HCT116 (cell line): ENCODE data around the gene CHL1. TPM values are rescaled to one million over a fixed set of nuclear protein-coding genes. Genes with fewer than 3 reads are reported as not detected.

ENCODE experiments used
- ATAC-seq: fragments of 200-7000 bp; cut with Tn5 transposase; 2 replicates; pipeline ENCODE4 v1.9.1; 2020; ENCODE audit warnings: mild to moderate bottlenecking, moderate library complexity
- BruUV-seq: library from RNA; stranded (reverse); fragments of 400-500 nt; replicated peaks from 2 replicates; lab custom pipeline; 2021; lab: Mats Ljungman, UMichigan
- CTCF ChIA-PET: fragments of 300-600 bp; sonication (Branson Sonifier 250); formaldehyde crosslinking; loops from one replicate; lab custom pipeline; 2021; ENCODE audit warnings: antibody characterized with exemption; lab: Charles Lee
- POLR2A ChIA-PET: fragments of 300-600, 350-600 bp; sonication (Branson Sonifier 250); formaldehyde crosslinking; loops from one replicate; lab custom pipeline; 2021; ENCODE audit warnings: antibody characterized with exemption; lab: Charles Lee
- RAD21 ChIA-PET, 2 experiments: fragments of 300-600 bp; sonication (Branson Sonifier 250); formaldehyde crosslinking; loops; one replicate each; lab custom pipeline; 2023; ENCODE audit warnings: low total read pairs in 2 of 2; ENCODE audit not compliant: uncharacterized antibody in 2 of 2, unreplicated experiment in 2 of 2, low non-redundant PET in 1 of 2; lab: Charles Lee
- DNase-seq: peaks from one replicate; pipeline ENCODE4 v3.0.0-alpha.2; 2010; ENCODE audit warnings: low read depth, low spot score
- H2AFZ ChIP-seq: fragments of 200-600 bp; shearing (Covaris generic), sonication (generic); 2 replicates; pipeline ENCODE4 v1.6.1; 2017; ENCODE audit warnings: low read depth, mixed run types, mixed read lengths, antibody characterized with exemption, low read length; ENCODE audit not compliant: poor library complexity, severe bottlenecking
- H3K27ac ChIP-seq: 2 replicates; pipeline ENCODE4 v1.5.1; 2012; ENCODE audit warnings: low read depth, low read length
- H3K27me3 ChIP-seq: fragments of 200-600 bp; sonication (generic); 2 replicates; pipeline ENCODE4 v1.6.1; 2016; ENCODE audit warnings: mixed run types, low read length, mixed read lengths; ENCODE audit not compliant: insufficient read depth
- H3K36me3 ChIP-seq, 2 experiments: fragments of 200-500 bp in 1 of 2; fragments of 200-600 bp in 1 of 2; sonication (Bioruptor generic) in 1 of 2; sonication (generic) in 1 of 2; 2 replicates each; pipeline versions ENCODE4 v1.5.1 to v1.6.1; 2014 to 2016; ENCODE audit warnings: low read length in 2 of 2, inconsistent platforms in 1 of 2, mixed read lengths in 1 of 2, mixed run types in 1 of 2; ENCODE audit not compliant: insufficient read depth in 2 of 2, control insufficient read depth in 1 of 2
- H3K4me1 ChIP-seq, 2 experiments: fragments of 200-600 bp in 1 of 2; sonication (generic) in 1 of 2; 2 replicates each; pipeline versions ENCODE4 v1.5.1 to v1.6.1; 2012 to 2017; ENCODE audit warnings: low read length in 2 of 2, inconsistent platforms in 1 of 2, mild to moderate bottlenecking in 1 of 2, mixed read lengths in 1 of 2, mixed run types in 1 of 2, moderate library complexity in 1 of 2; ENCODE audit not compliant: insufficient read depth in 2 of 2, control insufficient read depth in 1 of 2
- H3K4me2 ChIP-seq: fragments of 200-600 bp; sonication (generic); 2 replicates; pipeline ENCODE4 v1.6.1; 2017; ENCODE audit warnings: mixed run types, low read length, mixed read lengths
- H3K4me3 ChIP-seq, 2 experiments: fragments of 200-600 bp in 1 of 2; sonication (generic) in 1 of 2; replicated peaks in 1 of 2; 2 replicates each; pipeline ENCODE4 v1.5.1; 2011 to 2016; ENCODE audit warnings: low read length in 2 of 2, control low read depth in 1 of 2, low read depth in 1 of 2, mild to moderate bottlenecking in 1 of 2, mixed read lengths in 1 of 2, mixed run types in 1 of 2
- H3K79me2 ChIP-seq: fragments of 200-600 bp; sonication (generic); 2 replicates; pipeline ENCODE4 v1.6.1; 2017; ENCODE audit warnings: mild to moderate bottlenecking, mixed run types, low read length, moderate library complexity, mixed read lengths; ENCODE audit not compliant: insufficient read depth
- H3K9ac ChIP-seq: fragments of 200-600 bp; sonication (generic); 2 replicates; pipeline ENCODE4 v1.6.1; 2016; ENCODE audit warnings: low read length, mixed read lengths
- H3K9me2 ChIP-seq: fragments of 200-600 bp; sonication (generic), shearing (Covaris generic); 2 replicates; pipeline ENCODE4 v1.6.1; 2017; ENCODE audit warnings: mixed run types, mild to moderate bottlenecking, moderate library complexity; ENCODE audit not compliant: insufficient read depth
- H3K9me3 ChIP-seq, 2 experiments: fragments of 200-500 bp in 1 of 2; fragments of 200-600 bp in 1 of 2; sonication (Bioruptor generic) in 1 of 2; sonication (generic) in 1 of 2; 2 replicates each; pipeline ENCODE4 v1.6.1; 2014 to 2017; ENCODE audit warnings: low read length in 2 of 2, mixed read lengths in 2 of 2, inconsistent platforms in 1 of 2, low read depth in 1 of 2, mild to moderate bottlenecking in 1 of 2, mixed run types in 1 of 2, moderate library complexity in 1 of 2; ENCODE audit not compliant: control insufficient read depth in 1 of 2, insufficient read depth in 1 of 2
- H4K20me1 ChIP-seq: fragments of 200-600 bp; sonication (generic), shearing (Covaris generic); 2 replicates; pipeline ENCODE4 v1.6.1; 2017; ENCODE audit warnings: mixed run types, mild to moderate bottlenecking, moderate library complexity; ENCODE audit not compliant: insufficient read depth
- ATF3 ChIP-seq: IDR thresholded peaks from 2 replicates; pipeline ENCODE4 v1.6.1; 2012
- CEBPB ChIP-seq: IDR thresholded peaks from 2 replicates; pipeline ENCODE4 v1.6.1; 2012; ENCODE audit warnings: low read depth
- CTCF ChIP-seq, 3 experiments: fragments of 200-600 bp in 1 of 3; sonication (generic) in 1 of 3; IDR thresholded peaks in 2 of 3; conservative IDR thresholded peaks in 1 of 3; 2 replicates each; pipeline ENCODE4 v1.5.1; 2012 to 2017; ENCODE audit warnings: low read depth in 2 of 3, low read length in 2 of 3, antibody characterized with exemption in 1 of 3, borderline replicate concordance in 1 of 3, control low read depth in 1 of 3, mild to moderate bottlenecking in 1 of 3, mixed read lengths in 1 of 3, mixed run types in 1 of 3, moderate library complexity in 1 of 3; ENCODE audit not compliant: insufficient read depth in 1 of 3
- EZH2 ChIP-seq: fragments of 200-600 bp; sonication (generic); IDR thresholded peaks from 2 replicates; pipeline ENCODE4 v1.6.1; 2017; ENCODE audit warnings: antibody characterized with exemption, mixed run types
- EZH2phosphoT487 ChIP-seq: fragments of 200-600 bp; IDR thresholded peaks from 2 replicates; pipeline ENCODE4 v1.6.1; 2018; ENCODE audit warnings: antibody characterized with exemption, borderline replicate concordance
- FOSL1 ChIP-seq: IDR thresholded peaks from 2 replicates; pipeline ENCODE4 v1.6.1; 2012; ENCODE audit warnings: low read depth
- JUND ChIP-seq: IDR thresholded peaks from 2 replicates; pipeline ENCODE4 v1.6.1; 2012
- RAD21 ChIP-seq: IDR thresholded peaks from 2 replicates; pipeline ENCODE4 v1.6.1; 2012; ENCODE audit warnings: low read depth, mild to moderate bottlenecking
- SIN3A ChIP-seq: IDR thresholded peaks from 2 replicates; pipeline ENCODE4 v1.6.1; 2012; ENCODE audit warnings: low read depth
- SP1 ChIP-seq: IDR thresholded peaks from 2 replicates; pipeline ENCODE4 v1.6.1; 2012; ENCODE audit warnings: low read depth
- SRF ChIP-seq: IDR thresholded peaks from 2 replicates; pipeline ENCODE4 v1.6.1; 2012; ENCODE audit warnings: low read depth
- TCF7L2 ChIP-seq: IDR thresholded peaks from 2 replicates; pipeline ENCODE4 v1.7.0; 2011; ENCODE audit warnings: borderline replicate concordance, inconsistent platforms; ENCODE audit not compliant: insufficient read depth, insufficient read length; ENCODE audit errors: extremely low read depth
- YY1 ChIP-seq: IDR thresholded peaks from 2 replicates; pipeline ENCODE4 v1.6.1; 2011; ENCODE audit warnings: low read length, low read depth, moderate library complexity, mild to moderate bottlenecking; ENCODE audit not compliant: insufficient replicate concordance; ENCODE audit errors: extremely low read depth
- intact Hi-C: fragments of 100-400 bp; cut with micrococcal nuclease; formaldehyde crosslinking; loops from 2 replicates; pipeline ENCODE4 v1.10.0; 2022
- total RNA-seq: library from RNA; stranded (reverse); gene quantifications from one replicate; pipeline ENCODE4 v1.2.1, GENCODE V29; 2021; ENCODE audit not compliant: unreplicated experiment
- TF ChIP-seq, protein P1 (sequence below): IDR thresholded peaks from 2 replicates; pipeline ENCODE4 v1.6.1; 2012

CHL1 gene
- total RNA-seq, 1 experiment from 2014 or later: not detected

DNA sequence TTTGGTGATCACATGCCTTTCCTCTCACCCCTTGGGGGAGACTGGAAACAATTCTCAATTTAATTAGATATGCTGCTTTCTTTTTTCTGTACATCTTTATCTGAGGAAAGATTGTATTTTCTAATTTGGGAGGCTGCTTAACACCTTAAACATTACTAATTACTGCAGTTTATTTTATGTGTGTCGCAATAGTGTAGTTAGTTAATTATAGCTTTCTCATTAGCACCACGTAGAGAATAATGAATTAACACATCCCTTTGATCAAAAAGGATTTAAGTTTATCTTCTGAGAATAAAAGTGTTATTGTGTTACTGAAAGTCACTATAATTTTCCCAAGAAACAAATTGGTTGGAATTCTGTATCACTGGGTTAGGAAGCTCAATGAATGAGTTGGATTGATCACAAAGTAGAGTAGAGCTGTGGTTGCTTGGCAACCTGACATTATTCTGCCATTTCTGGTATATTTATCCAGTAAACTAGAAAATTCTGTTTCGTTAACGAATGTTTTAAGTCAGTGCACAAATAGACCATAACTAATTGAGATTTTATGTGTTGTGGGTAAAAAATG is 4.3 kb downstream of the CHL1 start:
- H3K9me2 ChIP-seq: no peaks in the 10 kb centered on the region
- no peak overlapping the region for H3K4me3 ChIP-seq
- no TSS peak for BruUV-seq
- RAD21 ChIA-PET: no interaction called here
- H3K27me3 ChIP-seq: no peaks in the 10 kb centered on the region
- H3K9me3 ChIP-seq: peaks cover 16 to 31% of the 10 kb centered on the region in 2 experiments; a peak in 2 of 4 replicates
- no peaks in the 10 kb centered on the region for H4K20me1 ChIP-seq
- intact Hi-C loops: no loop called here
- DNase-seq (no peak), ATAC-seq (no peak)
- POLR2A ChIA-PET: no interaction called here
- H2AFZ ChIP-seq: no peak overlapping the region
- no peak overlapping the region for H3K9ac ChIP-seq
- H3K27ac ChIP-seq: no peak overlapping the region
- CTCF ChIA-PET: no interaction called here
- no peak overlapping the region for H3K4me2 ChIP-seq
- TF ChIP-seq EZH2phosphoT487: no peak
- no peak for TF ChIP-seq YY1
- TF ChIP-seq, protein P1, sequence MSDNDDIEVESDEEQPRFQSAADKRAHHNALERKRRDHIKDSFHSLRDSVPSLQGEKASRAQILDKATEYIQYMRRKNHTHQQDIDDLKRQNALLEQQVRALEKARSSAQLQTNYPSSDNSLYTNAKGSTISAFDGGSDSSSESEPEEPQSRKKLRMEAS: no peak
- TF ChIP-seq EZH2: no peak
- TF ChIP-seq SP1: no peak
- TF ChIP-seq RAD21: no peak
- TF ChIP-seq TCF7L2: no peak
- TF ChIP-seq CEBPB: no peak
- no peak for TF ChIP-seq FOSL1
- TF ChIP-seq SIN3A: no peak
- no peak for TF ChIP-seq CTCF (IDR thresholded peaks at IDR 0.05 in 2 of 3, conservative IDR thresholded peaks at IDR 0.05 in 1 of 3; ENCODE audit: borderline replicate concordance in 1 of 3, insufficient read depth in 1 of 3, low read depth in 2 of 3, low read length in 2 of 3)
- no peak for TF ChIP-seq SRF
- TF ChIP-seq JUND: no peak
- TF ChIP-seq ATF3: no peak
- no peaks in the 10 kb centered on the region for H3K4me1 ChIP-seq
- H3K79me2 ChIP-seq: no peaks in the 10 kb centered on the region
- no peaks in the 10 kb centered on the region for H3K36me3 ChIP-seq
